NCI-H82 treated with DMSO at 0.1 percent for 48 hours (cell line): Measurements from ENCODE around the gene NUTF2.
"Not testable (repeated sequence)": the region's sequence is repeated elsewhere in the genome, so short reads cannot be mapped to it uniquely, and the experiment has no call there.

Experiments used
- DNase-seq: peaks from one replicate; lab custom pipeline; 2025; ENCODE audit not compliant: unreplicated experiment; lab: John Stamatoyannopoulos, UW

The NUTF2 gene

GRCh38 chr16:67883146-67883871 is 36.6 kb downstream of the NUTF2 start:
- DNase-seq = no peak

GRCh38 chr16:67883872-67884261 is 37.1 kb downstream of the NUTF2 start:
- no peak for DNase-seq

- DNase-seq = peak; percentile 65
Observed at GRCh38 chr16:67884684-67885083, 38.0 kb downstream of the NUTF2 start, which contains the start of gene NRN1L. TSS of gene NRN1L (plus strand) at chr16:67884885. CDS start at chr16:67884904, 19 bp downstream.

DNA sequence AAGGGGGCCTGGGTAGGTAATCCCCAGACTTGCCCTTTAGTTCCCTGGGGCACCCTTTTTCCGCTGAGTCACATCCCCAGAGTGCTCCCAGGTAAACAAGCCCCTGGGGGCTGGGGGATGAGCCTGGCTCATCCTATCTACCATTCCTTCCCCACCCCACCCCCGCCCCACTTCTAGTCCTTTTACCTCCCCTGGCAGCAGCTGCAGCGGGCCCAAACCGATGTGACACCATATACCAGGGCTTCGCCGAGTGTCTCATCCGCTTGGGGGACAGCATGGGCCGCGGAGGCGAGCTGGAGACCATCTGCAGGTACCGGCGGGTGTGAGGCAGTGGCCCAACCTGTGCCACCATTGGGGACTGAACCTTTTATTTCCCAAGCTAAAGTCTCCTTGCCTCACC is 38.8 kb downstream of the NUTF2 start:
- no peak for DNase-seq

GRCh38 chr16:67885976-67886375 is 39.2 kb downstream of the NUTF2 start:
- DNase-seq = no peak

DNA sequence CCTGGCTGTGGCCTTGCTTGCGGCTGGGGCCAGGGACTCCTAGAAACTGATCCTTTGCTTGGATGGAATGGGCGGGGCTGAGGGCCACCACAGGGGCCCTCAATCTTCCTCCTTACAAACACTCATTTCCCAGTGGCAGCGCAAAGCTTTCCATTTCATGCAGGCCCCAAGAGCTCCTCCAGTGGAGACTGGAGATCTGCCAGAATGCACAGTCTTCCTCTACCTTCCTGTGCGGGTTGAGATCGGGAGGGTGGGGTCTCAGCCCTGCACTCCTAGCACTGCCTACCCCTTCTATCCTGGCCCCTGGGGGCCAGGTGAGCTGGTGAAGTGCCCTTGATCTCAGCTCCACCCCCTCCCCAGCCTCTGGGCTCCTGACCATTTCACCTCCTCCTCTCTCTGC is 39.7 kb downstream of the NUTF2 start:
- DNase-seq = no peak

GRCh38 chr16:67888331-67888730 is 41.6 kb downstream of the NUTF2 start:
- DNase-seq = no peak

DNA sequence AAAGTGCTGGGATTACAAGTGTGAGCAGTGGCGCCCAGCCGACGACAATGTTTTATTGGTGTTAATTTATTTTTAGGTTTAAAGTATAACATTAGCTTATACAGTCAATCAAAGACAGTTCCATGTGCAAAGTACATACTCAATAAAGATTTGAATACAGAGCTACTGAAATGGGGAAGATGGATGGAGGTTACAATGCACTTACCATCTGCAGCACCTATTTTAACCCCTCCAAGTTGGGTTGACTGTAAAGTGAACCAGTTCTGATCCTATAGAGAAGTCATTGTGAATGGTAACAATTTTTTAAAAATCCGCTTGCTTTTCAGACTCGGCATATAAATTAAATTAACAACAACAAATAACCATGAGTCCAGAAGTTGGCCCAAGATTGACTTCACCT is 45.6 kb downstream of the NUTF2 start:
- DNase-seq = no peak

DNA sequence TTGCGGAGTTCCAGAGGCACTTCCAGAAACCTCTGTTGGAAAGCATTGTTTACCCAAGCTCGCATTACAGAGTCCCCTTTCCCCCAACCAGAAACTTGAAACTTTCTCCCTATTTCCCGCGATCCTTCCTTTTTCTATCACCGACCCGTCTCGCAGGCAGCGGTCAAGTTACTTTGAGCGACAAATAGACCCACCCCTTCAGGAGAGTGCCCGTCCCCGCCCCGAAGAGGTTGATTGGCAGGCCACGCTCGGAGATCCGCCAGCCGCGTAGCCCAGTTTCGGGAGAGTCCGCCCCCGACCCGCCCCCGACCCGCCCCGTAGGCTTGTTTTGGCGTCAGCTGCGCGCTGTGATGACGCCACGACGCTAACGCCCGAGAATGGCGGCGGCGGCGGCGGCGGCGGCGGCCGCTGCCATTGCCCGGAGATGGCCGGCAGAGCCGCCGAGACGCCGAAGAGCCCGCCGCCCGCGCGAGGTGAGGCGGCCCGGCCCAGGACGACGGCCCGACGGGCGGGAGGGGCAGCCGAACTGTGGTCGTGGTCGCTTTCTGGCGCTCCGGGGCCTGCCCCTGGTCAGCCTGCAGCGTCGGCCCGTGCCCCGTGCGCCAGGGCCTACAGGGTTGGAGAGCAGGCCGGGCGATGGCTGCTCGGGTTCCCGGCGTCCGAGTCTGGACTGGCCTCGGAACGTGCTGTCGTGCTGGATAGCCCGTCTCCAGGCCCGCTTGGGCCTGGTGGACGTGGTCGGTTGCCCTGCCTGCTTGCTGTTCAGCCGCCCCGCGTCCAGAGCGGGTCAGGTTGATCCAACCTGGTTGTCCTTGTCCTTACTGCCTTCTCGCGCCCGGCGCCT is 46.4 kb downstream of the NUTF2 start, which contains the start of gene PSKH1:
PSKH1 (plus strand) TSS at position 356 of the 844 bp plus-strand sequence. CDS start 15,496 bp downstream, outside the sequence.
- DNase-seq = peak; percentile 90

DNA sequence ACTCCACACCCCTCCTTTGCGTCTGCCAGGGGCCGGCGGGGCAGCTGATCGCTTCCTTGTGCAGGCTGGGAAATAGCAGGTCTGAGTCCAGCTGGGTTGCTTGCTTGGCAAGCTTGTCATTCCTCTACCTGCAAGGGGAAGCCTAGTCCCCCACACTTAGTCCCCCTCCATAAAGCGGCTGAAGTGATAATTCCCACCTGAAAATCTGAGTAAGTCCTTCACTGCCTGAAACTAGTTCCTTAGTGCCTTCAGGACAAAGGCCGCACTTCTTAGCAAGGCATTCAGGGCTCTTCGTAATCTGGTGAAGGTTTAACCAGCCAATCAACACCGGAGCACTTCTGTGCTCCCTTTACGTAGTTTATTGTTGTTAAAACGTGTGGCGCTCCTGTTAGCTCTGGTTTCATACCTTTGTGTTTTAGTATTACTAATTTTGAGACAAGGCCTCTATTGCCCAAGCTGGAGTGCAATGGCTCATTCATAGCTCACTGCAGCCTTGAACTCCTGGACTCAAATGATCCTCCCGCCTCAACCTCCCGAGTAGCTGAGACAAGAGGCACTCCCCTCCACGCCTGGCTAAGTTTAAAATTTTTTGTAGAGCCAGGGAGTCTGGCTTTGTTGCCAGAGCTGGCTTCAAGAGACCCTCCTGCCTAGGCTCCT is 47.1 kb downstream of the NUTF2 start:
- DNase-seq = no peak

- no peak for DNase-seq
Observed at GRCh38 chr16:67897231-67897630, 50.5 kb downstream of the NUTF2 start.

- DNase-seq = no peak
Observed at GRCh38 chr16:67901734-67902133, 55.0 kb downstream of the NUTF2 start.

GRCh38 chr16:67902831-67903230 is 56.1 kb downstream of the NUTF2 start:
- no peak for DNase-seq

DNA sequence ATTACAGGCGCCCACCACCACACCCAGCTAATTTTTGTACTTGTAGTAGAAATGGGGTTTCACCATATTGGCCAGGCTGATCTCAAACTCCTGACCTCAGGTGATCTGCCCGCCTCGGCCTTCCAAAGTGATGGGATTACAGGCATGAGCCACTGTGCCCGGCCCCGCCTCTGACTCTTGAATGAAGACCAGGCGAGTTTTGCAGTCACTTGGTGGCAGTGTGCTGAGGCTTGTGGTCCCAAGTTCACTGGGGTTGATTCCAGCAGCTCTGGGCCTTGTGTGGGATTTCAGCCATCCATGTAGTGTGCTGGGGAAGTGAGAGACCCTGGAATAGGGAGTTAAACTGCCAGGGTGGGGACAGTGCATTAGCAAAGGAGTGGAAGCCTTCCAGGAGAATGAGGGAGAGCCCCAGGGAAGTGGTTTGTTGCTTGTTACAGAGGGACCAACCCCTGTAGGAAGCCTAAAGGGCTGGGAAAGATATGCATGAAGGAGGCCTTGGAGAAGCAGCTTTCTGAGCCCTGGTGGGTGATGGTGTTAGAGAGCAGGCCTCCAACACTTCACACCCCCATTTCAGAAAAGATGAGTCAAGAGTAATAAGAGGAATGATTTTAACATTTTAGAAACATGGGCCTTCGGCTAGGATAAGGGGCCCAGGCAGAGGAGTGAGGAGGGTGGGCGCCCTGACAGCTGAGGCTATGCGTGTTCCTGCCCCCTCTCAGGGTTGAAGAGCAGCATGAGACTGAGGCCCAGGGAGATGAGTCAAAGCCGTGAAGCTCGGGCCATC is 60.9 kb downstream of the NUTF2 start:
- DNase-seq = no peak

GRCh38 chr16:67909056-67909742 is 62.5 kb downstream of the NUTF2 start:
- DNase-seq = no peak

- DNase-seq = no peak
Observed at GRCh38 chr16:67910158-67910557, 63.4 kb downstream of the NUTF2 start.

GRCh38 chr16:67914758-67915495 is 68.2 kb downstream of the NUTF2 start:
- DNase-seq = no peak

DNA sequence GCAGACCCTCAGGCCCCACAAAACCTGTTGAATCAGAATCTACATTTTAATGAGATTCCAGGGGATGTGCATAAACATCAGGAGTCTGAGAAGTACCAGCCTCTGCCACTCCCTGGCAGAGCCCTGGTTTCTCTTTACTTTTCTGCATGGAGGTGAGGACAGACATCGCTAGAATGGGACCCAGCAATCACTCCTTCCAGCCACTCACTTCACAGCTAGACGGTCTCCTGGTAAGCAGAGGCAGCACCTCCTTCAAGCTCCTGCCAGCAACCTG is 68.7 kb downstream of the NUTF2 start:
- DNase-seq = not testable (repeated sequence)

GRCh38 chr16:67915831-67916723 is 69.3 kb downstream of the NUTF2 start:
- no peak for DNase-seq
